ENCODE measurements around the gene RDH11. TPM values are rescaled to one million over a fixed set of nuclear protein-coding genes. Genes with fewer than 3 reads are reported as not detected.

Gene RDH11
- total RNA-seq, 2 donors from 2014 or later: 19.4 to 26.2 TPM

GRCh38 chr14:67673451-67673850 is 22.1 kb downstream of the RDH11 start:
- Histone ChIP-seq H3K27me3 (no peaks in the 10 kb centered on the region), H3K4me1 (peaks cover 43% of the 10 kb centered on the region), H3K9me3 (no peaks in the 10 kb centered on the region), H3K27ac (peak overlapping the region in 2 of 4 donors; percentile 99 to 100), H3K4me3 (peak overlapping the region in 1 of 2 donors; percentile 87), H3K36me3 (replicated peaks in 1 of 2; ENCODE audit: insufficient read depth in 1 of 2, low read depth in 2 of 2) (no peaks in the 10 kb centered on the region)
- no peak for DNase-seq
- 18 to 22% methylated on average over 5 of the region's 5 CpGs for WGBS, 2 donors
- ATAC-seq: no peak
- TF ChIP-seq POLR2A (IDR thresholded peaks at IDR 0.05): no peak
- no peak for TF ChIP-seq CTCF (IDR thresholded peaks at IDR 0.05)
- intact Hi-C loops (cut with DNase I): no loop called here

GRCh38 chr14:67668559-67668958 is 27.0 kb downstream of the RDH11 start:
- H3K4me3 ChIP-seq: no peak overlapping the region
- TF ChIP-seq POLR2A (IDR thresholded peaks at IDR 0.05) (no peak), CTCF (IDR thresholded peaks at IDR 0.05) (no peak)
- ATAC-seq (no peak), DNase-seq (no peak)
- intact Hi-C loops (cut with DNase I): no loop called here
- H3K27ac ChIP-seq: no peak overlapping the region
- no peaks in the 10 kb centered on the region for H3K27me3 ChIP-seq
- H3K4me1 ChIP-seq: peaks cover 40% of the 10 kb centered on the region
- H3K36me3 ChIP-seq (replicated peaks in 1 of 2; ENCODE audit: insufficient read depth in 1 of 2, low read depth in 2 of 2): no peaks in the 10 kb centered on the region
- no peaks in the 10 kb centered on the region for H3K9me3 ChIP-seq

GRCh38 chr14:67666750-67667449 is 28.7 kb downstream of the RDH11 start:
- Histone ChIP-seq H3K27ac (no peak overlapping the region), H3K36me3 (replicated peaks in 1 of 2; ENCODE audit: insufficient read depth in 1 of 2, low read depth in 2 of 2) (no peaks in the 10 kb centered on the region), H3K4me3 (no peak overlapping the region), H3K4me1 (peaks cover 23% of the 10 kb centered on the region), H3K9me3 (no peaks in the 10 kb centered on the region), H3K27me3 (no peaks in the 10 kb centered on the region)
- WGBS, 2 donors: 7 to 14% methylated on average over 1 of the region's 1 CpG
- DNase-seq (peak; percentile 18 to 55 (median 39)), ATAC-seq (peak; percentile 68)
- intact Hi-C loops (cut with DNase I): no loop called here
- TF ChIP-seq CTCF (IDR thresholded peaks at IDR 0.05) (peak in 6 of 7 experiments; percentile 45 to 81 (median 74)), POLR2A (IDR thresholded peaks at IDR 0.05) (no peak)

- ATAC-seq: no peak
- intact Hi-C loops (cut with DNase I): no loop called here
- Histone ChIP-seq H3K27ac (no peak overlapping the region), H3K4me1 (peaks cover 15% of the 10 kb centered on the region), H3K36me3 (replicated peaks in 1 of 2; ENCODE audit: insufficient read depth in 1 of 2, low read depth in 2 of 2) (no peaks in the 10 kb centered on the region), H3K27me3 (no peaks in the 10 kb centered on the region), H3K4me3 (no peak overlapping the region), H3K9me3 (no peaks in the 10 kb centered on the region)
- DNase-seq: no peak
- TF ChIP-seq POLR2A (IDR thresholded peaks at IDR 0.05) (no peak), CTCF (IDR thresholded peaks at IDR 0.05) (no peak)
- 56 to 78% methylated on average over 2 of the region's 2 CpGs for WGBS, 2 donors
Measured at GRCh38 chr14:67665868-67666267, 29.7 kb downstream of the RDH11 start.

GRCh38 chr14:67663633-67664032 is 31.9 kb downstream of the RDH11 start:
- peaks cover 9% of the 10 kb centered on the region for H3K4me1 ChIP-seq
- 87 to 89% methylated on average over 4 of the region's 4 CpGs for WGBS, 2 donors
- no peak for TF ChIP-seq CTCF (IDR thresholded peaks at IDR 0.05)
- no peak for TF ChIP-seq POLR2A (IDR thresholded peaks at IDR 0.05)
- intact Hi-C loops (cut with DNase I): no loop called here
- DNase-seq: no peak
- H3K27ac ChIP-seq: no peak overlapping the region
- no peaks in the 10 kb centered on the region for H3K9me3 ChIP-seq
- no peak overlapping the region for H3K4me3 ChIP-seq
- no peaks in the 10 kb centered on the region for H3K27me3 ChIP-seq
- no peak for ATAC-seq
- peaks cover 0 to 4% of the 10 kb centered on the region in 2 donors for H3K36me3 ChIP-seq (replicated peaks in 1 of 2; ENCODE audit: insufficient read depth in 1 of 2, low read depth in 2 of 2)
